ENCODE measurements around the gene SERPINA12. TPM values are rescaled to one million over a fixed set of nuclear protein-coding genes. Genes with fewer than 3 reads are reported as not detected.

SERPINA12 gene
- total and polyA plus RNA-seq, 4 experiments from 2014 or later: not detected

DNA sequence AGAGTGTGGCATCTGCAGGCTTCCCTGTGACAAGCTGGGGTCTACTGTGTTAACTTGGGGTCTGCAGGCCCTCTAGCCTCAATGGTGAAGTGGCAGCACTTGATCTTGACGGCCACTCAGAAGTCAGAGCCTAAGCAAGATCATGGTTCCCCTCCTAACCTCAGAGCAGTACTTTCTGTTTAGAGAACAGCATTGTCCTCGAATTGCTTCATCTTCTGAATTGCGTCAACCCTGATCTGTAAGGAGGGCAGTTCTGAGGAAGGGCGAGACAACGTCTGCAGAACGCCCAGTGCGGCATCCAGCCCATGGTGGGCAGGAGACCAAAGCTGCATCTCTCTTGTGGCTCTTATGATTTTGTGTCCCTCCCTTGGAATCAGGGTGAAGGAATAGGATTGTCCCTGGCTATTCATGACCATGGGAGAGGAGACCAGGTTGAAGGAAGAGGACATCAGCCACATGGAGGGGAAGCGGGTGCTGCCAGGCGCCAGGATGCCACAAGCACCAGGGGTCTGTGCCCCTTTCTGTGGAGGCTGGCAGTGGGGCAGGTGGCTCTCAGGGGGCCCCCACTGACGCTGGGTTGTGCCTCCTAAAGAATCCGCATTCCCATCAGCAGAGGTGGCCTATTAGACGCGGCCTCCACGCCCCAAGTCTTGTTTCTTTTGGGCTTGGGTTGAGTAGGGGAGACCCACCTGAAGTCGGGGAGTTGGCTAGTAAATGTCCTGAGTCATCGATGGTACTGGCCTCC lies 35.4 kb downstream of the SERPINA12 start:
- Mint-ChIP-seq H3K27ac (no peak overlapping the region), H3K36me3 (peaks cover 0 to 3% of the 10 kb centered on the region in 2 donors), H3K9me3 (peaks cover 2 to 17% (median 15%) of the 10 kb centered on the region in 8 donors), H3K27me3 (peaks cover 5 to 12% of the 10 kb centered on the region in 2 donors), H3K4me3 (no peak overlapping the region), H3K4me1 (no peaks in the 10 kb centered on the region)
- Histone ChIP-seq H3K36me3 (ENCODE audit: insufficient read depth, low read length) (no peaks in the 10 kb centered on the region), H3K27ac (ENCODE audit: low read depth, low read length) (no peak overlapping the region), H3K9me3 (ENCODE audit: control insufficient read depth in 1 of 2, low read length in 2 of 2) (no peaks in the 10 kb centered on the region), H3K4me1 (ENCODE audit: insufficient read depth, low read length) (no peaks in the 10 kb centered on the region), H3K4me3 (ENCODE audit: low read length in 2 of 2) (no peak overlapping the region), H3K27me3 (ENCODE audit: insufficient read depth, low read length) (peaks cover 3% of the 10 kb centered on the region)
- CTCF ChIA-PET (ENCODE audit: partially characterized antibody): interaction anchor here (1.4 kb wide), 1 partner anchor 12 kb away, joined by 4 read pairs; no protein-coding TSS in a partner anchor
- intact Hi-C loops (cut with micrococcal nuclease): no loop called here
- no peak for DNase-seq
- POLR2A ChIA-PET (ENCODE audit: partially characterized antibody): no interaction called here

DNA sequence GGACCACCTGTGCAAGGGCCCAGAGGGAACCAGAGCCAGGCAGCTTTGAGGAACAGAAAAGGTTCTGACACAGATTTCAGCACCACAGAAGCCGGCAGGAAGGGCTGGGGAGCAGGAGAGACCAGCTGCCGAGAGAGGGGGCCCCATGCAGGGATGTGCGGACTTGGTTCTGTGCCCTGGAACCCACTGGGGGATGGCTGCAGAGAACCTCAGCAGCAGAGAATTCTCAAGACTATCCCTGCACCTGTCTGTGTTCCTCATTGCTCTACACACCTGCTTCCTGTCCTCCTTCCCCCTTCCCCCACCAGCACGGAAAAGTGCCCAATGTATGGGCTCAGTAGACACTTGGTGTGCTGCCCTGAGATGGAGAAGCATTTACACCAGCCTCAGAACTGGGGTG lies 36.4 kb downstream of the SERPINA12 start:
- H3K27me3 ChIP-seq (ENCODE audit: insufficient read depth, low read length): peaks cover 3% of the 10 kb centered on the region
- intact Hi-C loops (cut with micrococcal nuclease): no loop called here
- H3K27ac ChIP-seq (ENCODE audit: low read depth, low read length): no peak overlapping the region
- no peaks in the 10 kb centered on the region for H3K9me3 ChIP-seq (ENCODE audit: control insufficient read depth in 1 of 2, low read length in 2 of 2)
- Mint-ChIP-seq H3K9me3 (peaks cover 2 to 8% (median 6%) of the 10 kb centered on the region in 8 donors), H3K4me1 (no peaks in the 10 kb centered on the region), H3K27me3 (peaks cover 8 to 16% of the 10 kb centered on the region in 2 donors), H3K4me3 (no peak overlapping the region), H3K27ac (no peak overlapping the region), H3K36me3 (peaks cover 0 to 3% of the 10 kb centered on the region in 2 donors)
- H3K4me1 ChIP-seq (ENCODE audit: insufficient read depth, low read length): no peaks in the 10 kb centered on the region
- no peak overlapping the region for H3K4me3 ChIP-seq (ENCODE audit: low read length in 2 of 2)
- no peaks in the 10 kb centered on the region for H3K36me3 ChIP-seq (ENCODE audit: insufficient read depth, low read length)
- no peak for DNase-seq
- CTCF ChIA-PET (ENCODE audit: partially characterized antibody): no interaction called here
- POLR2A ChIA-PET (ENCODE audit: partially characterized antibody): no interaction called here

DNA sequence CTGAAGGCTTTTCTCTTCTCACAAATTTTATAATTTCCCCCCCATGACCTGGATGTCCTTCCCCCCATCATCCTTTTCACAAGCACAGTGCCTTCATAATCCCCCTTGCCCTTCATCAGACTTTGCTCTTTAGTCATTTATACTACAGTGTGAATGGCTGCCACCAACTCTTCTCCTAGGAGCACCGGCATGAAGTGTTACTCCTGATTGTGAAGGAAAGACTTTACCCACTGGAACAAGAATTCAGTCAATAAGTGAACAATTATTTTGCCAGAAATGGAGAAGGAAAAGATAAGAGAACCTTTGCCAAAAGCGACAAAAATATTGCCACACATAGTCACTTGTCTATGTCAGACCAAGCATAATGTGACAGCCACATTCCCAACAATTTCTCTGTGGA lies 38.2 kb downstream of the SERPINA12 start:
- Mint-ChIP-seq H3K4me3 (no peak overlapping the region), H3K36me3 (peaks cover 0 to 4% of the 10 kb centered on the region in 2 donors), H3K9me3 (peaks cover 0 to 9% (median 4%) of the 10 kb centered on the region in 8 donors), H3K27ac (no peak overlapping the region), H3K4me1 (no peaks in the 10 kb centered on the region), H3K27me3 (peaks cover 15 to 17% of the 10 kb centered on the region in 2 donors)
- Histone ChIP-seq H3K27ac (ENCODE audit: low read depth, low read length) (no peak overlapping the region), H3K27me3 (ENCODE audit: insufficient read depth, low read length) (peaks cover 3% of the 10 kb centered on the region), H3K36me3 (ENCODE audit: insufficient read depth, low read length) (no peaks in the 10 kb centered on the region), H3K4me1 (ENCODE audit: insufficient read depth, low read length) (no peaks in the 10 kb centered on the region), H3K9me3 (ENCODE audit: control insufficient read depth in 1 of 2, low read length in 2 of 2) (no peaks in the 10 kb centered on the region), H3K4me3 (ENCODE audit: low read length in 2 of 2) (no peak overlapping the region)
- CTCF ChIA-PET (ENCODE audit: partially characterized antibody): no interaction called here
- intact Hi-C loops (cut with micrococcal nuclease): no loop called here
- POLR2A ChIA-PET (ENCODE audit: partially characterized antibody): no interaction called here
- DNase-seq: no peak

DNA sequence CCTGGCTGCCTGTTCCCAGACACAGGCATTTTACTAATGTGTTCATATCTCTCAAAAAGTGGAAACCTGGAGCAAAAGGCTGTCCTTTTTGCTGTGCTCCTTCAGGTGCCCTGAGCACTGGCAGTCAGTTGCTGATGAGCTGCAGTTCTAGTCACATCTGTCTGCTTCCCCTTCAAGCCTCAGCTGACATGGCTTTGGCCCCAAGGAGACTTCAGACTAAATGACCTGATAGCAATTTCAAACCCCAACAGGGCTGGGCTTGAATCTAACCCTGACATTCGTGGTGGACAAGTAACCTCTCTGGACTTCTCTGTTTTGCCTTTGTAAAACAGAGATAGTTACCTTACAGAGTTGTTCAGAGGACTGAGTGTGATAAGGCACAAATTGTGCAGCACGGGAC lies 39.0 kb downstream of the SERPINA12 start:
- no peak overlapping the region for H3K4me3 ChIP-seq (ENCODE audit: low read length in 2 of 2)
- peaks cover 3% of the 10 kb centered on the region for H3K27me3 ChIP-seq (ENCODE audit: insufficient read depth, low read length)
- H3K9me3 ChIP-seq (ENCODE audit: control insufficient read depth in 1 of 2, low read length in 2 of 2): no peaks in the 10 kb centered on the region
- Mint-ChIP-seq H3K27me3 (peaks cover 17% of the 10 kb centered on the region in 2 donors), H3K4me3 (no peak overlapping the region), H3K27ac (no peak overlapping the region), H3K9me3 (peaks cover 0 to 12% (median 5%) of the 10 kb centered on the region in 8 donors), H3K4me1 (no peaks in the 10 kb centered on the region), H3K36me3 (peaks cover 0 to 6% of the 10 kb centered on the region in 2 donors)
- H3K27ac ChIP-seq (ENCODE audit: low read depth, low read length): no peak overlapping the region
- no peaks in the 10 kb centered on the region for H3K36me3 ChIP-seq (ENCODE audit: insufficient read depth, low read length)
- ChIA-PET POLR2A (ENCODE audit: partially characterized antibody) (no interaction called here), CTCF (ENCODE audit: partially characterized antibody) (no interaction called here)
- no peak for DNase-seq
- intact Hi-C loops (cut with micrococcal nuclease): no loop called here
- no peaks in the 10 kb centered on the region for H3K4me1 ChIP-seq (ENCODE audit: insufficient read depth, low read length)

DNA sequence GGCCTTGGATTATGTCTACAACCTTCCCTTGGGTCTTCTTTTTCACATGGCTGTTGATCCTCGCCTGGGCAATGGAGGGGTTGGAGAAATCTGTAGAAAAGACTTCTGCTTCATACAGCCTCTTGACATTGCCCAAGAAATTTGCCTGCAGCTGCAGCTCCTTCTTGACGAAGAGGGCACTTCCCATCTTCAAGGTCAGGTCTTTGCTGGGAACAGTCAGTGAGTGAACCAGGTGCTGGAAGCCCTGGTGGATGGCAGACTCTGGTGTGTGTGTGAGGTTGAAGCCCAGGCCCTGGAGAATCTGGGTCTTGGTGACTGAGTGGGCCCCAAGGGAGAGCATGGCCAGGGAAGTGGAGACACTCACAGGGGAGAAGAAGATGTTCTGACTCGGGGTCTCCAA lies 40.0 kb downstream of the SERPINA12 start:
- Histone ChIP-seq H3K27ac (ENCODE audit: low read depth, low read length) (no peak overlapping the region), H3K9me3 (ENCODE audit: control insufficient read depth in 1 of 2, low read length in 2 of 2) (no peaks in the 10 kb centered on the region), H3K27me3 (ENCODE audit: insufficient read depth, low read length) (peaks cover 3% of the 10 kb centered on the region), H3K36me3 (ENCODE audit: insufficient read depth, low read length) (no peaks in the 10 kb centered on the region), H3K4me1 (ENCODE audit: insufficient read depth, low read length) (no peaks in the 10 kb centered on the region), H3K4me3 (ENCODE audit: low read length in 2 of 2) (no peak overlapping the region)
- H3K9me3 Mint-ChIP-seq: peaks cover 0 to 12% (median 6%) of the 10 kb centered on the region in 8 donors
- DNase-seq: no peak
- H3K27me3 Mint-ChIP-seq: peaks cover 17% of the 10 kb centered on the region in 2 donors
- H3K4me3 Mint-ChIP-seq: no peak overlapping the region
- intact Hi-C loops (cut with micrococcal nuclease): no loop called here
- CTCF ChIA-PET (ENCODE audit: partially characterized antibody): no interaction called here
- POLR2A ChIA-PET (ENCODE audit: partially characterized antibody): no interaction called here
- H3K4me1 Mint-ChIP-seq: no peaks in the 10 kb centered on the region
- peaks cover 0 to 6% of the 10 kb centered on the region in 2 donors for H3K36me3 Mint-ChIP-seq
- H3K27ac Mint-ChIP-seq: no peak overlapping the region

DNA sequence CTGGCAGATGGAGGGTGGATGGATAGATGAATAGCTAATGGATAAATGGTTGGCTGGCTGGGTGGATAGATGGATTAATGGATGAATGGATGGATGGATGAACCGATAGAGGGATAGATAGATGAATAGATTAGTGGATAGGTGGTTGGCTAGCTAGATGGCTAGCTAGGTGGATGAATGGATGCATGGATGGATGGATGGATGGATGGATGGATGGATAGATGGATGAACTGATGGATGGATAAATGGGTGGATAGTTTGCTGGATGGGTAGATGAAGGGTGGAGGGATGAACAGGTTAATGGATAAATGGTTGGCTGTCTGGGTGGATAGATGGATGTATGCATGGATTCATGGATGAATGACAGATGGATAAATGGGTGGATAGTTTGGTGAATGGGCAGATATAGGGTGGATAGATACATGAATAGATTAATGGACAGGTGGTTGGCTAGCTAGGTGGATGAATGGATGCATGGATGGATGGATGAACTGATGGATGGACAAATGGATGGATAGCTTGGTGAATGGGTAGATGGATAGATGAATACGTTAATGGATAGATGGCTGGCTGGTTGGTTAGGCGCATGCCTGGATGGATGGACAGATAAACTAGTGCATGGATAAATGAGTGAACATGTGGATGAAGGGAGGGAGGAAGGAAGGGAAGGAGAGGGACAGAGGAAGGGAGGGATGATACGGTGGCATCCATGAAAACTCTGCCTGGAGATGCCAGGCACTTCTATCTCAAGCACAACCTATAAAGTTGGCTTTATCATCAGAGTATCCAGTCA lies 41.3 kb downstream of the SERPINA12 start:
- ChIA-PET POLR2A (ENCODE audit: partially characterized antibody) (no interaction called here), CTCF (ENCODE audit: partially characterized antibody) (interaction anchor here (1.0 kb wide), 1 partner anchor 18 kb away, joined by 4 read pairs; no protein-coding TSS in a partner anchor)
- Histone ChIP-seq H3K36me3 (ENCODE audit: insufficient read depth, low read length) (no peaks in the 10 kb centered on the region), H3K4me1 (ENCODE audit: insufficient read depth, low read length) (no peaks in the 10 kb centered on the region), H3K27ac (ENCODE audit: low read depth, low read length) (no peak overlapping the region), H3K9me3 (ENCODE audit: control insufficient read depth in 1 of 2, low read length in 2 of 2) (no peaks in the 10 kb centered on the region), H3K27me3 (ENCODE audit: insufficient read depth, low read length) (peaks cover 3% of the 10 kb centered on the region), H3K4me3 (ENCODE audit: low read length in 2 of 2) (no peak overlapping the region)
- H3K4me1 Mint-ChIP-seq: no peaks in the 10 kb centered on the region
- no peak overlapping the region for H3K27ac Mint-ChIP-seq
- H3K9me3 Mint-ChIP-seq: peaks cover 0 to 17% (median 8%) of the 10 kb centered on the region in 8 donors
- H3K36me3 Mint-ChIP-seq: peaks cover 0 to 6% of the 10 kb centered on the region in 2 donors
- no peak overlapping the region for H3K4me3 Mint-ChIP-seq
- peaks cover 18% of the 10 kb centered on the region in 2 donors for H3K27me3 Mint-ChIP-seq
- no peak for DNase-seq
- intact Hi-C loops (cut with micrococcal nuclease): no loop called here

DNA sequence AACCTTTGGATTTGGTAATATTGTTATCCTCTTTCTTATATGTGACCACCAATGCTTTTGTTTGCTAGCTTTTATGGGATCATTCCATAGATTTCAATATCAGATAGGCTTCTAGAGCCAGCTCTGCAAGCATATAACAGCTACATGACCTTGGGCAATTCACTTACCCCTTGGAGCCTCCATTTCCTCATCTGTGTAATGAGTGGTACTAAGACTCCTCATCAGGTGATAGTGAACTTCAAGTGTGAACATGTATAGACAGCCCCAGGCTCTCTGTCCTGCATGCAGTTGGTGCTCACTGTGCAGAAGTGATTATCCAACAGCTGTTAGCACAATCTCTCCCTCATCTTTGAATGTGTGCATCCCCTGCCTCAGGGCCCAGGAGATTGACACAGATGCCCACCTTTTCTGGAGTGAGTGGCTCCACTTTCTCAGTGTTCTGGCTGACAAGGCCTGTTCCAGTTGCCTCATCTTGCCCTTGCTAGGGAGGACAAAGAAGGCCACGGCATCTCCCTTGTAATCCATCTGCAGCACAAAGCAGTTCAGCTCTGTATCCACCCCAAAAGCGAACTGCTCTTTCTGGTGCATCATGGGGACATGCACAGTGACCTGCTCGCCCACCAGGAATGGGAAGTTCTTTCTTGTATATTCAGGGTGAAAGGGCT lies 42.4 kb downstream of the SERPINA12 start:
- no peaks in the 10 kb centered on the region for H3K9me3 ChIP-seq (ENCODE audit: control insufficient read depth in 1 of 2, low read length in 2 of 2)
- POLR2A ChIA-PET (ENCODE audit: partially characterized antibody): no interaction called here
- no peaks in the 10 kb centered on the region for H3K36me3 ChIP-seq (ENCODE audit: insufficient read depth, low read length)
- Mint-ChIP-seq H3K27ac (no peak overlapping the region), H3K36me3 (peaks cover 0 to 6% of the 10 kb centered on the region in 2 donors), H3K4me3 (no peak overlapping the region), H3K4me1 (no peaks in the 10 kb centered on the region), H3K27me3 (peaks cover 11 to 18% of the 10 kb centered on the region in 2 donors), H3K9me3 (peaks cover 0 to 17% (median 9%) of the 10 kb centered on the region in 8 donors)
- no peaks in the 10 kb centered on the region for H3K27me3 ChIP-seq (ENCODE audit: insufficient read depth, low read length)
- H3K4me3 ChIP-seq (ENCODE audit: low read length in 2 of 2): no peak overlapping the region
- no peak for DNase-seq
- intact Hi-C loops (cut with micrococcal nuclease): no loop called here
- CTCF ChIA-PET (ENCODE audit: partially characterized antibody): interaction anchor here (1.2 kb wide), 1 partner anchor 19 kb away, joined by 3 read pairs; no protein-coding TSS in a partner anchor
- no peak overlapping the region for H3K27ac ChIP-seq (ENCODE audit: low read depth, low read length)
- no peaks in the 10 kb centered on the region for H3K4me1 ChIP-seq (ENCODE audit: insufficient read depth, low read length)
